Neural progenitor cell (in vitro differentiated cells): ENCODE measurements around the gene SLC4A2.

Source experiments
- EZH2 ChIP-seq: fragments of 200-600 bp; sonication (generic); IDR thresholded peaks from 2 replicates; pipeline ENCODE4 v1.6.1; 2017; ENCODE audit warnings: antibody characterized with exemption, mild to moderate bottlenecking, moderate library complexity
- TF ChIP-seq, protein P1 (sequence below): fragments of 200-600 bp; sonication (generic); IDR thresholded peaks from 2 replicates; pipeline ENCODE4 v1.5.1; 2017; ENCODE audit warnings: antibody characterized with exemption, mild to moderate bottlenecking

GRCh38 chr7:151117565-151117964 is 58.2 kb downstream of the SLC4A2 start:
- TF ChIP-seq, protein P1, sequence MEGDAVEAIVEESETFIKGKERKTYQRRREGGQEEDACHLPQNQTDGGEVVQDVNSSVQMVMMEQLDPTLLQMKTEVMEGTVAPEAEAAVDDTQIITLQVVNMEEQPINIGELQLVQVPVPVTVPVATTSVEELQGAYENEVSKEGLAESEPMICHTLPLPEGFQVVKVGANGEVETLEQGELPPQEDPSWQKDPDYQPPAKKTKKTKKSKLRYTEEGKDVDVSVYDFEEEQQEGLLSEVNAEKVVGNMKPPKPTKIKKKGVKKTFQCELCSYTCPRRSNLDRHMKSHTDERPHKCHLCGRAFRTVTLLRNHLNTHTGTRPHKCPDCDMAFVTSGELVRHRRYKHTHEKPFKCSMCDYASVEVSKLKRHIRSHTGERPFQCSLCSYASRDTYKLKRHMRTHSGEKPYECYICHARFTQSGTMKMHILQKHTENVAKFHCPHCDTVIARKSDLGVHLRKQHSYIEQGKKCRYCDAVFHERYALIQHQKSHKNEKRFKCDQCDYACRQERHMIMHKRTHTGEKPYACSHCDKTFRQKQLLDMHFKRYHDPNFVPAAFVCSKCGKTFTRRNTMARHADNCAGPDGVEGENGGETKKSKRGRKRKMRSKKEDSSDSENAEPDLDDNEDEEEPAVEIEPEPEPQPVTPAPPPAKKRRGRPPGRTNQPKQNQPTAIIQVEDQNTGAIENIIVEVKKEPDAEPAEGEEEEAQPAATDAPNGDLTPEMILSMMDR, result no peak
- TF ChIP-seq EZH2, result no peak
